NT2/D1 (cell line): Measurements from ENCODE around the gene HSBP1.

Source experiments
- SUZ12 ChIP-seq: IDR thresholded peaks from 2 replicates; pipeline ENCODE4 v1.6.1; 2011; ENCODE audit not compliant: insufficient read length, insufficient read depth; ENCODE audit errors: extremely low read depth
- YY1 ChIP-seq: IDR thresholded peaks from 2 replicates; pipeline ENCODE4 v1.6.1; 2011; ENCODE audit not compliant: insufficient read length, insufficient read depth
- ZNF274 ChIP-seq: IDR thresholded peaks from 2 replicates; pipeline ENCODE4 v1.6.1; 2011; ENCODE audit warnings: mild to moderate bottlenecking, low read depth, low read length

GRCh38 chr16:83791916-83792315 lies 15.9 kb upstream of the HSBP1 start:
- TF ChIP-seq YY1 (no peak), ZNF274 (no peak), SUZ12 (no peak)
